Kidney epithelial cell (primary cell): Measurements from ENCODE around the gene LYZL1. TPM values are rescaled to one million over a fixed set of nuclear protein-coding genes. Genes with fewer than 3 reads are reported as not detected.

Source experiments
- DNase-seq: peaks from one replicate; pipeline ENCODE4 v3.0.0-alpha.2; 2010; ENCODE audit warnings: low read depth
- H3K27me3 ChIP-seq: 2 replicates; pipeline ENCODE4 v1.6.0; 2011; ENCODE audit warnings: low read length; ENCODE audit not compliant: control insufficient read depth, insufficient read depth
- H3K36me3 ChIP-seq: 2 replicates; pipeline ENCODE4 v1.5.1; 2011; ENCODE audit warnings: low read length; ENCODE audit not compliant: control insufficient read depth, insufficient read depth
- H3K4me3 ChIP-seq: 2 replicates; pipeline ENCODE4 v1.5.1; 2011; ENCODE audit warnings: low read depth, mild to moderate bottlenecking, control low read depth, low read length
- CTCF ChIP-seq: IDR thresholded peaks from 2 replicates; pipeline ENCODE4 v1.5.1; 2011; ENCODE audit warnings: mild to moderate bottlenecking, moderate library complexity, low read length, control low read depth, inconsistent platforms; ENCODE audit not compliant: insufficient read depth, poor library complexity, severe bottlenecking
- total RNA-seq: library from RNA; depleted of rRNA; stranded (reverse); fragments of >200 nt; gene quantifications from 2 replicates; pipeline ENCODE4 v1.2.3, GENCODE V29; 2015

Gene LYZL1
- total RNA-seq, 1 donor from 2014 or later, result not detected

GRCh38 chr10:29256586-29256985 is 32.3 kb upstream of the LYZL1 start:
- TF ChIP-seq CTCF, result no peak
- Histone ChIP-seq H3K36me3 (no peaks in the 10 kb centered on the region), H3K4me3 (no peak overlapping the region), H3K27me3 (peaks cover 3% of the 10 kb centered on the region)
- no peak for DNase-seq

DNA sequence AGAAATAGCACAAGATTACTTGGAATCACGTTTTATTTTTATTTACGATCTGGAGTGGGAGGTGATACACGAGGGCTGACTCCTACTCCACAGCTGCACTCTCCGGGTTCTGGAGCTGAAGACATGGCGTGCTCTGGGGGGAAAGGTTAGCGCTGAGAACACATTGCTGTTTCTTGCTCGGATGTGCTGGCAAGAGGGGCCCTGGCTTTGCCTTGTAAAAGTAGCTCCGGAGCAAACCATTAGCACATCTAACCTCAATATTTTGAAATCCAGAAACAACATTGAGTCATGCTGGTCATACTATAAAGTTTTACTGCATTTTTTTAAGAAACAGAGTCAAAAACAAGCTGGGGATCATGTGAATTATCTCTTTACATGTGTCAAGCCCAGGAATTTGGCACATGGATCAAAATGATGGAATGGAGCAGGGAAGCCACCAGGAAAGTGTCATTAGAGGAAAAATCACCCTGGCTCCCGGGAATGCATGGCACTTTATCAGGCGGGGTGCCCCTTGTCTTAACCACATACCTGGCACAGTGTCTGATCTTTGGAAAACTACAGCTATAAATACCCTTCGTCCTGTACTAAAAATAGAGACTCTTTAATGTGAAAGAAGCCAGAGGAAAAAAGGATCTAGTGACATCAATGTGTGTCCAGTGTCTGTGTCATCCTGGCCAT is 31.6 kb upstream of the LYZL1 start:
- TF ChIP-seq CTCF, result no peak
- no peaks in the 10 kb centered on the region for H3K36me3 ChIP-seq
- peaks cover 3% of the 10 kb centered on the region for H3K27me3 ChIP-seq
- peak; percentile 51 for DNase-seq
- no peak overlapping the region for H3K4me3 ChIP-seq

GRCh38 chr10:29257784-29258135 is 31.1 kb upstream of the LYZL1 start:
- Histone ChIP-seq H3K36me3 (no peaks in the 10 kb centered on the region), H3K4me3 (no peak overlapping the region), H3K27me3 (peaks cover 3% of the 10 kb centered on the region)
- TF ChIP-seq CTCF, result no peak
- DNase-seq, result no peak

- Histone ChIP-seq H3K36me3 (no peaks in the 10 kb centered on the region), H3K27me3 (no peaks in the 10 kb centered on the region), H3K4me3 (no peak overlapping the region)
- no peak for DNase-seq
- no peak for TF ChIP-seq CTCF
Observed at GRCh38 chr10:29259498-29259897, 29.4 kb upstream of the LYZL1 start.

- no peak for DNase-seq
- Histone ChIP-seq H3K27me3 (no peaks in the 10 kb centered on the region), H3K36me3 (no peaks in the 10 kb centered on the region), H3K4me3 (no peak overlapping the region)
- no peak for TF ChIP-seq CTCF
Observed at GRCh38 chr10:29263506-29263905, 25.4 kb upstream of the LYZL1 start.

DNA sequence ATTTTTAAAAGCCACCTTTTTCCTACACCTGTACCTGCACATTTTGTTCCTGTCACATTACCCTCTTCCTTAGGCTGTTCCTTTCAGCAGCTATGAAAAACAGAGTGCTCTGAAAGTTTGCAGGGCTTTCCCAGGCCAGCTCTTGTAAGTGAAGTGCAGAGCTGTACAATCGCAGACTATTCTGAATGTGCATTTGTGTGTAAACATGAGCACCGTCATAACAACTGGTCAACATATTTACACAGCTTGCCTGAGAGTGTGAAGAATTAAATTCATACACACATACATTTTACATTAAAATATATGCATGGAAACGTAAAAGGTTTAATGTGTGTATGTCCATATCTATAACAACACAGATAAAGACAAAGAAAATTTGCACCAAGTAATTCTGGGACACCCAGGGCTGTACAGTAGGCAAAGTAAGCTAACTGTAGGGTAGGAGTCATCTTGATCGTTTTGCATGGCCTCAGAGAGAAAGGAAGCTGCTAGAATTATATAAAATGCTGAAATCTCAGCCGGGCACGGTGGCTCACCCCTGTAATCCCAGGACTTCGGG is 23.6 kb upstream of the LYZL1 start:
- TF ChIP-seq CTCF, result no peak
- no peak for DNase-seq
- H3K4me3 ChIP-seq, result no peak overlapping the region
- no peaks in the 10 kb centered on the region for H3K36me3 ChIP-seq
- no peaks in the 10 kb centered on the region for H3K27me3 ChIP-seq
